HG03159 (cell line): ENCODE data around the gene ETV6.
A peak's percentile ranks its signal among the peaks of the same experiment; 100 is the strongest.

Experiments
- ATAC-seq: cut with Tn5 transposase; IDR thresholded peaks from one replicate; pipeline ENCODE4 v1.9.1; 2021; ENCODE audit warnings: mild to moderate bottlenecking, moderate library complexity; ENCODE audit not compliant: unreplicated experiment

ETV6 gene

DNA sequence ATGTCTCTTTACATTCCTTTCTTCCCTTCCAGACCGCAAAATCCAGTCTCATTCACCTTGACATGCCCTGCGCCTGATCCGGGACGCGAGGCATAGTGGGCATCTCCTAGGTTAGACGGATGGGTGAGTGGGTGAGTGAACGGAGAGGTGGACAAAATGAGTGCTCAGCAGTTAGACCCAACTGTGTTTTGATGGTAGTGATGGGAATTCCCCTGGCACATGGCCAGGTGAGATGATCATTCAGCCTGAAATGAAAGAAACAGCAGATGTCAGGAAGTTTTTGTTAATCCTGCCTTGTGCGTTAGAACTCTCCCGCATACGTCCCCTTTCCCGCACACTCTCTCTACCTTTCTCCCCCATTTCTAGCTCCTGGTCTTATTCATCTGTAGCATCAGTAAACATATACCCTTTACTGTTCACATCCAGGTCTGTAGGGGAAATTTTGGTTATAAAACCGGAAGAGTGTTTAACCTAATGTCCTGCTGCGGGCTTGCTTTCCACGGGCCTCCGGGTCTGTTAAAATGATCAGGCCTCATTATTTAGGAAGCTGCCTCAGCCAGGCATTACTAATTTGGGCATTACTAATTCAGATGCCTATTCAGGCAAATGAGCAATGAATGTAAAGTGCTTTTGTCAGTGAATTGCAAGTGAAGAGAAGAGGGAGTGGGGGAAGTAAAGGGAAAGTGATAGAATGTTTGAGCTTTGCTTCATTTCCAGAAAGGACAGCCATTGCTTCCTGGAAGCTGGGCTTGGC lies 172.8 kb downstream of the ETV6 start:
- peak; percentile 57 for ATAC-seq

DNA sequence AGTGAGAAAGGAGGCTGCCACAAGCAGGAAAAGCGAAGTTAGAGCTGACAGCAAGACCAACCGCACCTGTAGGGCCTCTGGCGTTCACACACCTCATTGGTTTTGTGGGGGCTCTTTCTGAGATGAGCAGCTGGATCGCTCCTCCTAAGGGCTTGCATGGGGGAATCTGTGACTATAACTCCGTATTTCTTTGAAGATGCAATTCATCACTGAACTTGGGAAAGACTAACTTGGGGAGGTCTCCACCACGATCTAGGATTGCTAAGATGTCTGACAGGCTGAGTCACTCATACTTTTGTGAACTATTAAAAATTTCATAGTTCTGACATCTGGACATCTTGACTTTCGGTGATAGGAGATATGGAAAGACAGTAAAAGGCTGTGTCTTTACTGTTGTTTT lies 173.6 kb downstream of the ETV6 start:
- ATAC-seq: no peak

DNA sequence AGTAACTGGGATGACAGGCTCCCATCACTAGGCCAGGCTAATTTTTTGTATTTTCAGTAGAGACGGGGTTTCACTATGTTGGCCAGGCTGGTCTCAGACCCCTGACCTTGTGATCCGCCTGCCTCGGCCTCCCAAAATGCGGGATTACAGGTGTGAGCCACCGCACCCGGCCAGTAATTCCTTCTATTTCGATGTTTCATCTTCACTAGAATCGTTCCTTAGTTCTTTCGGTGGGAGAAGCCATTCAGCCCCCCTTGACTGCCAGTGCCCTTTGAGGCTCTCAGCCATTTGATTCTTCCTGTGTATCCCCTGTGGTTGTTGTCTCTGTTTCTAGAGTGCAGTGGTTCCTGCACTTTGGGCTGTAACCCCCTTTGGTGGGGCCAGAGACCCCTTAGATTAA lies 174.1 kb downstream of the ETV6 start:
- no peak for ATAC-seq

- no peak for ATAC-seq
Observed at GRCh38 chr12:11824069-11824468, 174.6 kb downstream of the ETV6 start.

DNA sequence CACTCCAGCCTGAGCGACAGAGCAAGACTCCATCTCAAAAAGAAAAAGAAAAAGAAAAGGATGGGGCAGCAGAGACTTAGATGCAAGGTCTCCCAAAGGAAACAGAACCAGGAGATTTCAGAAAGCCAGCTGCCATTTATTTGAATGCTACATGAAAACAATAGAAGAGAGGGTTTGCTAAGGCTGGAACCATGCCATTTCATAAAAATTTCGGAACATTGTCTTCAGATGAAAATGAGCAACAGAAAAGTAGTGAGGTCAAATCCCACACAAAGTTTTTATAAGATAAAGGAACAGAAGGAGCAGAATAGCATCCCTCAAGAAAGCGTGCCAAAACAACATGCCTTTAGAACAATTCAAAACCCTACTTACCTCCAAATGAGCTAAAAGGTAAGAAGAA lies 175.3 kb downstream of the ETV6 start:
- no peak for ATAC-seq

DNA sequence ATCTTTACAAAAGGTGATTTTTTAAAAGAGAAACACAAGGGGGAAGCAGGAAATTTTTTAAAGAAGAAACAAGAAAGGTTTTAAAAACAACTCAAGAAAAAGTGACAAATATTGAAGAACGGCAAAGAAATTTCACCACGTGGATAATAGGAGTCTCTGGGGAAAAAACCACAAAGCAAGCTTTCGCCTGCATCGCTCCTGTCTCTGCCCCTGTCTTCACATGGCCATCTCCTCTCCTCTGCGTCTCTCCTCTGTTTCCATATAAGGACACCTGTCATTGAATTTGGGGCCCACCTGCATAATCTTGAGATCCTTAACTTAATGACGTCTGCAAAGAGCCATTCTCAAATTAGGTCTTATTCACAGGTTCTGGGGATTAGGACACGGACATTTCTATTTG lies 175.8 kb downstream of the ETV6 start:
- no peak for ATAC-seq

DNA sequence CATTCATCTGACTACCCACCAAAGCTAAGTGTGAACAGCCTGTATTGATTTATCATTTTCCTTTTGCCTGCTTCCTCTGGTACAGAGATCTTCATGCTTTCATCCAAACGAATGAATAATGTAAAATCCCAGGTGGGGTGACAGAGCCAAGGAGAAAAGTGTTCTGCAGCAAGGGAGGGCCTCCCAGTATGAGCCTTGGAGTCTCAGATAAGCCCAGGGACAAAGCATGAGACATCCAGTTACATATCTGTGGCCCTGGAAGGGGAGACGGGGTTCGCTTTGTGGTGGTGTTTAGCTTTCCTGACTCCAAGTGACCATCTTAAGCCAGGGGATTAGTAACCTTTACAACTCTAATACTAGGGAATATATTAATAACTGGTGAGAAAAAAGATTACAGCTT lies 177.1 kb downstream of the ETV6 start:
- ATAC-seq: no peak

DNA sequence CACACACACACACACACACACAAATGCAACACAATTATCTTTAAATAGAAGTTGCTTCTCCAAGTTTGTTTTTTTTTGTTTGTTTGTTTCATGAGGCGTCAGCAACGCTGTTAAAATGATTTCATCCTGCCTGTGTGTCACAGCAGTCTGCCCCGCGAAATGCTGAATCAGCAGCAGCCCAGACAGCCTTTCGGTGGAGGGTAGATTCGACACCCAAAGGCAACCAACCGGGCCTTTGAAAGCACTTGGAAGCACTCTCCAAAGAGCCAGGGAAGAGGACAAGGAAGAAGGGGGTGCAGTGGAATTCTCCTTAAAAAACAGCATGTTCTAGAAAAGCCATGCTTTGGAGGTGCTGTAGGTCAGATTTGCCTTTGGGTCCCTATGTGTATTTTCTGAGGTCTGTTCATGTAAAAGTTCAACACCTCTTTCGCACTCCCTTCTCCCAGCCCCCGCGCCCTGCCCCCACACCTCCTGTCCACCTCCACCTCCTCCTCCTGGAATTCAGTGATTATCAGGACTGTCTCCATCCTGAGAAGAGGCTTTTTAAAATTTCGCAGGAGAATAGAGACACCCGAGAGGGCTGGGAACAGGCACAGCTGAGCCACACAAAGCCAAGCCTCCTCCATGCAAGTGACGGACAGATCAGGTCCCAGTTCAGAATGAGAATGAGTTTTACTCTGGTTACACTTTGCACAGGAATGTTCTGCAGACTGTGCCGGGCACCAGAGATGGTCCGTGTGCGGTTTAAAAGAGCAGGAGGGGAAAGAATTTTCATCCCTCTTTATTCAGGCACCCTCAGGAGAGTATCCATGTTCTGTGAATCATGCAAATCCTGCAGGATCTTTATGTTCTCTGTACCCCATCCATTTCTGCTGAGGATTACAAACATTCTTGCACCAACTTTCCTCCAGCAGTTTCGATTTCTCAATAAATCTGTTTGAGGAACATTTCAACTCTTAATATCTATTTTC lies 177.9 kb downstream of the ETV6 start:
- no peak for ATAC-seq

- ATAC-seq: no peak
Observed at GRCh38 chr12:11829764-11830194, 180.3 kb downstream of the ETV6 start.

GRCh38 chr12:11830307-11830801 lies 180.9 kb downstream of the ETV6 start:
- ATAC-seq: no peak

- no peak for ATAC-seq
Observed at GRCh38 chr12:11832093-11832492, 182.6 kb downstream of the ETV6 start.

- ATAC-seq: no peak
Observed at GRCh38 chr12:11833174-11833895, 183.9 kb downstream of the ETV6 start.

- no peak for ATAC-seq
Observed at GRCh38 chr12:11834104-11834812, 184.8 kb downstream of the ETV6 start.

DNA sequence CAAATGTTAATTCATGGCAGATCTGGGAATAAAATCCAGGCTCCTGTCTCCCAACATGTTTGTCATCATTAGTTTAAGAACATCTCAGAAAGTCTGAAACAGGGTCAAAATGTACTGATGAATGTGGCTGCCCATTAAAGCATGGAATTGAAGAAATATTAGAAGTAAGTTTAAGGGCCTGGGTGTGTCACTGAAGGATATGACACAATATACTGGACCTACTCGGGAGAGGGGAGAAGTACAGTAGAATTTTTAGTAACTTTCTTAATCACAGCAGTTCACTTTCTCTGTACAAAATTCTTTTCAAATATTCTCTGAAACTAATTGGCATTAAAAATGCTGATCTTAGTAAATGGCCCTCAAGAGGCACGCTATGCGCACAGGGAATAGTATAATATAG lies 185.5 kb downstream of the ETV6 start:
- no peak for ATAC-seq

GRCh38 chr12:11836282-11837151 lies 187.0 kb downstream of the ETV6 start:
- ATAC-seq: peak; percentile 91

DNA sequence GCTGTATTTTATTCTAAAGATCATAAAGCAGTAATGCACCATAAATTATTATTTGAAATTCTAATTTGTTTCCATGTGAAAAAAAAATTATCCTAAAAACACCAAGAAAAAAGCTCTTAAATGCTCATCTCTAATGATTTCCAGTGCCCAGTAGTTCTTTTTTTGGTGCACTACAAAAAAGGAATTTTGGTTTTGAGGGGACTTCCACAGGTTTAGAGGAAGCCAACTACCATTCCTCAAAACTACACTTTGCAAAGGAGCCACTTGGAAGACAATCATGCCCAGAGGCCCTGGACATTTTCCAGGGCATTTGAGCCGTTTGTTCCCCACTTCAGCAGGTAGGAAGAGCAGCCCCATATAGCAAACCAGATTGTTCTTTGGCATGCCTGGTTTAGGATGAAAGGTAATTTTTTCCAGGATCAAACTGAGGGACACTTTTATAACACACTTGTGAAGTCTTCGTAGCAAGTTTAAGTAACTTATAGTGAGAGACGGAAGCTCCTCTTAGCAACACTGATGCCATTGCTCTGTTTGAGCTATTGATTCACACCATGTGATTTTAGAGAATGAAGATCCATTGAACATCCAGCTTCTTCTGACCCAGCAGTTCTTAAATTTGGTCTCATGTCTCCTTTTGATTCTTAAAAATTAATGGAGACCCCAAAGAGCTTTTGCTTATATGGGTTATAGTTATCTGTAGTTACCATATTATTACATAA lies 187.9 kb downstream of the ETV6 start:
- ATAC-seq: no peak

DNA sequence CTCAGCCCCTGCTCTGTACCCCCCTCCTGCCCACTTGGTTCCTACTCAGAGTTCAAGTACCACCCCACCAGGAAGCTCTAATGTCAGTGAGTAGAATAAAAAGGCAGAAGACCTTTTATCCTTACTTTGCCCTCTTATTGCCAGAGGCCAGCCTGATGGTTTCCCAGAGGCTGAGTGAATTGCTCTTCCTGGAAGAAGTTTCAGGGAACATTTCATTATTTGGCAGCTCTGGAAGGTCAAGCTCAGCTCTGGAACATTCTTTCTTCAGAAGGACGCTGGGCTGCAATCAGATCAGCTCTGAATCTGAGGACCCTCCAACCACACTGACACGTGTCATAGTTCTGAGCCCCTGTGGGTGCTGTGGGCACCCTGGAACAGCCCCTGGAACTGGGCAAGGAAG lies 188.9 kb downstream of the ETV6 start:
- no peak for ATAC-seq

DNA sequence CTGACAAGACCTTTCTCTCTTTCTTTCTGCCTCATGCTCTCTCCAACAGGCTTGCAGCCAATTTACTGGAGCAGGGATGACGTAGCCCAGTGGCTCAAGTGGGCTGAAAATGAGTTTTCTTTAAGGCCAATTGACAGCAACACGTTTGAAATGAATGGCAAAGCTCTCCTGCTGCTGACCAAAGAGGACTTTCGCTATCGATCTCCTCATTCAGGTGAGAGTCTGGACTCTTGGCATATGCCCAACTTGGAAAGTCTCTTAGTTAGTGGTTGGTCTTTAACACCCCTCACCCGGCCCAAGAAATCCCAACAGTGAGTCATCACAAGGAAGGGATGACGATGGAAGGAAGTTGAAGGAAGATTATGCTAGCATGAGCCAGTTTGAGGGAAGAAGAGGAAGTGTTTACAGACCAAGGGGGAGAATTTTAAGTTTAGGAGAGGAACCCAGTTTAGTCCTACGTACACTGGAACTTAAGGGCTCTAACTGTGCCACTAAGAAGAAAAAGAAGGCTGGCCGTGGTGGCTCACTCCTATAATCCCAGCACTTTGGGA lies 189.7 kb downstream of the ETV6 start:
- ATAC-seq: no peak

DNA sequence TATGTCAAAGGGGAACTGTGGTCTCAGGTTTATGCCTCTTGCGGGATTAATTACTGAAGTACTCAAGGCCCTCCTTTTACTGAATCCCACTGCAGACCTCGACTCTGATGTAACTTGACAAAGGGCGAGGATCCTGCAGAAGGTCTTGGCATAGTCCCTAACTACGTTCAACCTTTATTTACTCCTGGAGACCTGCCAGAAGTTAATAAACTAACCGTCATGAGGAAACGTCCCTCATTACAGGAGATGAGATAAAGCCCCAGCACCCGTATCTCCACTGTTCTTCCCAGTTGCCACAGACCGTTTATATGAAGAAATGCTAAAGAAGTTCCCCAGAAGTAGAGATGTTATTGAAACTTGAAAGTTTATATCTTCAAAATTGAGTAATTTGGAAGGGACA lies 190.9 kb downstream of the ETV6 start:
- no peak for ATAC-seq
